ENCODE results near the gene VPREB3.

The VPREB3 gene

DNA sequence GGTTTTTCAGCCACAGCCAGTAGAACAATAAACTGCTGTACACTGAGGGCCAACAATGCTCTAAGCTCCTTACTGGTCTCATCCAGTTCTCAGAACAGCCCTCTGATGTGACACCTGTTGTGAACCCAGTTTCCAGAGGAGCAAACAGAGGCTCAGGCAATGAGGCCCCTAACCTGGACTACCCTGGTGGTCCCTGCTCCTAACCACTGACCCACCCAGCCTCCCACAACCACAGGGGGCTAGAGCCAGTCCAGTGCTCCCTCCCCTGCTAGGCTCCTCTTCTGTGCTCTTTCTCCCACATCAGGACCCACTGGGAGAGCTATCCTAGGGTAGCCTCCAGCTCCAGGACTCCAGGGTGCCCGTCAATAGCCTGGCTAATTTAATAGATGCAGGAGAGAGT, 28.5 kb upstream of the VPREB3 start:
- DNase-seq (ENCODE audit: low read depth in 2 of 2): no peak

DNA sequence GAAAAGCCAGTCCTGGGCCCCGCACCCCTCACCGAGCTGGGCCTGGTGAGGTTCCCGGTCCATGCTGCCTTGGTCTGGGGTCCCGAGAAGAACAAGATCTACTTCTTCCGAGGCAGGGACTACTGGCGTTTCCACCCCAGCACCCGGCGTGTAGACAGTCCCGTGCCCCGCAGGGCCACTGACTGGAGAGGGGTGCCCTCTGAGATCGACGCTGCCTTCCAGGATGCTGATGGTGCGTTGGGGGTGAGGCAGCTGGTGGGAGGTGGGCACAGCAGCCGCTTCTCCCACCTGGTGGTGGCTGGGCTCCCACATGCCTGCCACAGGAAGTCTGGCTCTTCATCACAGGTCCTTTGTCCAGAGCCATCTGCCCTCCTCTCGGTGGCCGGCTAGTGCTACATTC, 28.0 kb upstream of the VPREB3 start:
- TF ChIP-seq, protein P1, sequence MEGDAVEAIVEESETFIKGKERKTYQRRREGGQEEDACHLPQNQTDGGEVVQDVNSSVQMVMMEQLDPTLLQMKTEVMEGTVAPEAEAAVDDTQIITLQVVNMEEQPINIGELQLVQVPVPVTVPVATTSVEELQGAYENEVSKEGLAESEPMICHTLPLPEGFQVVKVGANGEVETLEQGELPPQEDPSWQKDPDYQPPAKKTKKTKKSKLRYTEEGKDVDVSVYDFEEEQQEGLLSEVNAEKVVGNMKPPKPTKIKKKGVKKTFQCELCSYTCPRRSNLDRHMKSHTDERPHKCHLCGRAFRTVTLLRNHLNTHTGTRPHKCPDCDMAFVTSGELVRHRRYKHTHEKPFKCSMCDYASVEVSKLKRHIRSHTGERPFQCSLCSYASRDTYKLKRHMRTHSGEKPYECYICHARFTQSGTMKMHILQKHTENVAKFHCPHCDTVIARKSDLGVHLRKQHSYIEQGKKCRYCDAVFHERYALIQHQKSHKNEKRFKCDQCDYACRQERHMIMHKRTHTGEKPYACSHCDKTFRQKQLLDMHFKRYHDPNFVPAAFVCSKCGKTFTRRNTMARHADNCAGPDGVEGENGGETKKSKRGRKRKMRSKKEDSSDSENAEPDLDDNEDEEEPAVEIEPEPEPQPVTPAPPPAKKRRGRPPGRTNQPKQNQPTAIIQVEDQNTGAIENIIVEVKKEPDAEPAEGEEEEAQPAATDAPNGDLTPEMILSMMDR (IDR thresholded peaks at IDR 0.05; ENCODE audit: low read depth, low read length): no peak
- DNase-seq (ENCODE audit: low read depth in 2 of 2): no peak

More for the DNA sequence above, 28.5 kb upstream of the VPREB3 start:
- TF ChIP-seq, protein P1 (IDR thresholded peaks at IDR 0.05; ENCODE audit: low read depth, low read length): no peak
- no peak overlapping the region for H3K4me3 ChIP-seq (replicated peaks in 1 of 2; ENCODE audit: low read depth in 2 of 2, low read length in 2 of 2)

DNA sequence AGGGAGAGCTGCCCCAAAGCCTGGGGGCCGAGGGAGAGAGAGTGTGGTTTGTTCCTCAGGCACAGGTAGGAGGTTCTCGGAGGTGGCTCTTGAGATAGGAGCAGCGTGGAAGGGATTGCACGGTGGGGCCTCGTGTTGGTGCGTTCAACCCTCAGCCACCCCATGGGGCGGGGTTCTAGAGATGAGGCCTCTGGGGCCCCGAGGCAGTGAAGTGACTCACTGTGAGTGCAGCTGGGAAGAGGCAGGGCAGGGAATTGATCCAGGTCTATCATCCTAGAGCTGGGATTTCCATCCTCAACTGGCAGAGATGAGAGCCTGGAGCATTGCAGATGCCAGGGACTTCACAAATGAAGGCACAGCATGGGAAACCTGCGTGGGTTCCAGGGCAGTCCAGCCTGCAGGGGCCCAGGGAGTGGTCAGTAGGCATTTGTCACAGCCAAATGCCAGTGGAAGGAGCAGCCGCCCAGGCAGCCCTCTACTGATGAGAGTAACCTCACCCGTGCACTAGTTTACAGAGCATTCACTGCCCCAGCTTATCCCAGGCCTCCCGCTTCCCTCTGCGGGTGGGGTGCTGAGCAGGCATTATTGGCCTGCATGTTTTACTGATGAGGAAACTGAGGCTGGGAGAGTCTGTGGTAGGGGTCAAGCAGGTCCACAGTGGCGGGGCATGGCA, 27.4 kb upstream of the VPREB3 start:
- no peak overlapping the region for H3K4me3 ChIP-seq (replicated peaks in 1 of 2; ENCODE audit: low read depth in 2 of 2, low read length in 2 of 2)

More for the DNA sequence above, 28.0 kb upstream of the VPREB3 start:
- H3K4me3 ChIP-seq (replicated peaks in 1 of 2; ENCODE audit: low read depth in 2 of 2, low read length in 2 of 2): no peak overlapping the region

DNA sequence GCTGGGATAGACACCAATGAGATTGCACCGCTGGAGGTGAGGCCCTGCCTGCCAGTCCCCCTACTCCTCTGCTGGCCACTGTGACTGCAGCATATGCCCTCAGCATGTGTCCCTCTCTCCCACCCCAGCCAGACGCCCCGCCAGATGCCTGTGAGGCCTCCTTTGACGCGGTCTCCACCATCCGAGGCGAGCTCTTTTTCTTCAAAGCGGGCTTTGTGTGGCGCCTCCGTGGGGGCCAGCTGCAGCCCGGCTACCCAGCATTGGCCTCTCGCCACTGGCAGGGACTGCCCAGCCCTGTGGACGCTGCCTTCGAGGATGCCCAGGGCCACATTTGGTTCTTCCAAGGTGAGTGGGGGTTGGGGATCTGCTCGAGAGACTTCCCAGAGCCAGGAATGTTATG, 26.8 kb upstream of the VPREB3 start:
- no peak overlapping the region for H3K4me3 ChIP-seq (replicated peaks in 1 of 2; ENCODE audit: low read depth in 2 of 2, low read length in 2 of 2)
- no peak for DNase-seq (ENCODE audit: low read depth in 2 of 2)
- TF ChIP-seq, protein P1 (IDR thresholded peaks at IDR 0.05; ENCODE audit: low read depth, low read length): no peak

More for the DNA sequence above, 27.4 kb upstream of the VPREB3 start:
- TF ChIP-seq, protein P1 (IDR thresholded peaks at IDR 0.05; ENCODE audit: low read depth, low read length): no peak
- peak; percentile 49 to 57 for DNase-seq (ENCODE audit: low read depth in 2 of 2)

DNA sequence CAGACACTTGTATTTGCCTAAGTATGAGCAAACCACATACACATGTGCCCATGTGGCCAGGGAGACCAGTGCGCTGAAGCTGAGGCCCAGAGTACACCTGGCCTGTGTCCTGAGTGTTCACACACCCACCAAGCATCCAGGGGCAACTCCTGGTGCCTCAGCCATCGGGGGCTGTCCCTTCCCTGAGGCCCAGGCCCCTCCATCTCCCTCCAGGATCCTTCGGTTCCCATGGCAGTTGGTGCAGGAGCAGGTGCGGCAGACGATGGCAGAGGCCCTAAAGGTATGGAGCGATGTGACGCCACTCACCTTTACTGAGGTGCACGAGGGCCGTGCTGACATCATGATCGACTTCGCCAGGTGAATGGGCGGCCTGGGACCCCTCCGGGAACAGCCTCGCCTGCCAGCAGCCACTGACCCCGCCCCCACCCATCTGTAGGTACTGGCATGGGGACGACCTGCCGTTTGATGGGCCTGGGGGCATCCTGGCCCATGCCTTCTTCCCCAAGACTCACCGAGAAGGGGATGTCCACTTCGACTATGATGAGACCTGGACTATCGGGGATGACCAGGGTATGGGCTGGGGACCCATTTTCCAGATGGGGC, 26.0 kb upstream of the VPREB3 start:
- TF ChIP-seq, protein P1 (IDR thresholded peaks at IDR 0.05; ENCODE audit: low read depth, low read length): no peak
- H3K4me3 ChIP-seq (replicated peaks in 1 of 2; ENCODE audit: low read depth in 2 of 2, low read length in 2 of 2): no peak overlapping the region
- DNase-seq (ENCODE audit: low read depth in 2 of 2): no peak

DNA sequence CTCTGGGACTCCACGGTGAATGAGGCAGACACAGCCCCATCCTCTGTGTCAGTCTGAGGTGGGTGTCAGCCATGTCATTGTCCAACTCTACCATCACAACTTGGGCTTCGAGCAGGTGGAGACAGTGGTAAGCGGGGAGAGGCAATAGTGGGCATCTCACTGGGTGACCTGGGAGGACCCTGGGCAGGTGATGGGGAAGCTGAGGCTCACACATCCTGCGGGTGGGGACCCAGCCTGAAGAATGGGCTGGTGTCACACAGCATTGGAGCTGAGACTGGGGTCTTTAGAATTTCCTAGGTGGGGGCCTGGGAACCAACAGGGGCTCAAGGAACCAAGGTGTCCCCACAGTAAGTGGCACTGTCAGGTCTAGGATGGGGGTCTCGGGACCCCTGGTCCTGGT, 25.5 kb upstream of the VPREB3 start:
- no peak overlapping the region for H3K4me3 ChIP-seq (replicated peaks in 1 of 2; ENCODE audit: low read depth in 2 of 2, low read length in 2 of 2)
- DNase-seq (ENCODE audit: low read depth in 2 of 2): no peak
- TF ChIP-seq, protein P1 (IDR thresholded peaks at IDR 0.05; ENCODE audit: low read depth, low read length): no peak
